ENCODE data around the gene BTRC. TPM values are rescaled to one million over a fixed set of nuclear protein-coding genes. Genes with fewer than 3 reads are reported as not detected.
A peak's percentile ranks its signal among the peaks of the same experiment; 100 is the strongest.
"Not testable (repeated sequence)": the region's sequence is repeated elsewhere in the genome, so short reads cannot be mapped to it uniquely, and the experiment has no call there.

The BTRC gene
- total RNA-seq = 12.1 TPM

- DNase-seq = peak; percentile 99
Observed at GRCh38 chr10:101353692-101354327, at the start of gene BTRC. TSS of gene BTRC (plus strand) at chr10:101354165. CDS start at chr10:101354181, 16 bp downstream.

GRCh38 chr10:101304316-101304715, 49.6 kb upstream of the BTRC start:
- DNase-seq = no peak

- no peak for DNase-seq
Observed at GRCh38 chr10:101305320-101306241, 48.4 kb upstream of the BTRC start.

GRCh38 chr10:101308051-101308450, 45.9 kb upstream of the BTRC start:
- no peak for DNase-seq

GRCh38 chr10:101310529-101311184, 43.3 kb upstream of the BTRC start:
- no peak for DNase-seq

GRCh38 chr10:101311185-101312066, 42.5 kb upstream of the BTRC start:
- DNase-seq = no peak

GRCh38 chr10:101319241-101319915, 34.6 kb upstream of the BTRC start:
- DNase-seq = no peak

- DNase-seq = no peak
Observed at GRCh38 chr10:101321073-101321472, 32.9 kb upstream of the BTRC start.

- no peak for DNase-seq
Observed at GRCh38 chr10:101322266-101323108, 31.5 kb upstream of the BTRC start.

GRCh38 chr10:101323495-101323894, 30.5 kb upstream of the BTRC start:
- DNase-seq = no peak

- not testable (repeated sequence) for DNase-seq
Observed at GRCh38 chr10:101327454-101327853, 26.5 kb upstream of the BTRC start.

- DNase-seq = no peak
Observed at GRCh38 chr10:101329341-101330032, 24.5 kb upstream of the BTRC start.

- DNase-seq = no peak
Observed at GRCh38 chr10:101330231-101330630, 23.7 kb upstream of the BTRC start.

GRCh38 chr10:101330631-101331225, 23.2 kb upstream of the BTRC start:
- no peak for DNase-seq

- no peak for DNase-seq
Observed at GRCh38 chr10:101331956-101332355, 22.0 kb upstream of the BTRC start.

GRCh38 chr10:101334259-101334658, 19.7 kb upstream of the BTRC start:
- DNase-seq = not testable (repeated sequence)

GRCh38 chr10:101336382-101336781, 17.6 kb upstream of the BTRC start:
- no peak for DNase-seq

GRCh38 chr10:101337836-101338235, 16.1 kb upstream of the BTRC start:
- DNase-seq = no peak

GRCh38 chr10:101341438-101341837, 12.5 kb upstream of the BTRC start:
- DNase-seq = no peak

All from skin of body (tissue), 2 donors.